HUES48 (cell line): ENCODE data around the gene SDK1.

Experiments
- H3K27ac ChIP-seq: one replicate; pipeline ENCODE4 v1.7.0; 2013; ENCODE audit warnings: low read depth, low read length, inconsistent platforms
- H3K27me3 ChIP-seq: 2 replicates; pipeline ENCODE4 v1.6.1; 2013; ENCODE audit warnings: mild to moderate bottlenecking, low read length; ENCODE audit not compliant: control insufficient read depth, insufficient read depth
- H3K36me3 ChIP-seq: 2 replicates; pipeline ENCODE4 v1.6.1; 2013; ENCODE audit warnings: low read length; ENCODE audit not compliant: control insufficient read depth, insufficient read depth
- H3K4me1 ChIP-seq: 2 replicates; pipeline ENCODE4 v1.6.1; 2013; ENCODE audit warnings: mild to moderate bottlenecking, low read length; ENCODE audit not compliant: control insufficient read depth, insufficient read depth
- H3K4me3 ChIP-seq: 2 replicates; pipeline ENCODE4 v1.5.1; 2013; ENCODE audit warnings: mild to moderate bottlenecking, low read depth, low read length
- H3K9ac ChIP-seq: 2 replicates; pipeline ENCODE4 v1.6.1; 2013; ENCODE audit warnings: mild to moderate bottlenecking, low read depth, low read length, moderate library complexity
- H3K9me3 ChIP-seq: 2 replicates; pipeline ENCODE4 v1.6.1; 2013; ENCODE audit warnings: low read length; ENCODE audit not compliant: control insufficient read depth, insufficient read depth

Gene SDK1

DNA sequence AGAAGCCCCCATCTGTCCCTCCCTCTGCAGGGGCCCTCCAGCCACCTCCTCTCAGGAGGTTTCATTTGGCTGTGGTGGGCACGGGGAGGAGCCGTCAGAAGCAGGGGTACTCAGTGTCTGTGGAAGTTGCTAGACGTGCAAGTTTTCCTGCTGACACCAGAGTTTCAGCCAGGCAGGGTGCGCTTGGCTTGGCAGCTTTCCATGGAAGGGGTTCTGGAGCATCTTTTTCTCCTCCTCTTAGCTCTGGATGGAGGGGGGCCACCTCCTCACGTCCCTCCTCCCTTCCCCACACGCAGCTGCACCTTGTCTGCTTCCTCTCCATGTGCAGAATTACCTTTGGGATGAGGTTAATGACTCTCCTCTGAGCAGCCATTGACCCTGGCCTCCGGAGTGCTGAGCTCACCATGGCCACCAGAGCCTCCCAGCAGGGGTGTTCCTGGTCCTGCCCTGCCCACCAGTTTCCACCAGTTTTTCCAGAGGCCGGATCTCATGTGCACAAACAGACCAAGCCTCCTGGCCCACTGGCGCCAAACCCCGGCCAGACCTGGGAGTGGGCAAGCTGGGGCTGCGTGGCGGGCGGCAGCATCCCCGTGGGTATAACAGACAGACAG, 801.3 kb downstream of the SDK1 start:
- 0 out of 2 replicates have a peak, but pooled peaks cover 3% of the 10 kb centered on the region for H3K4me1 ChIP-seq
- H3K9me3 ChIP-seq, result no peaks in the 10 kb centered on the region
- H3K27ac ChIP-seq, result no peak overlapping the region
- H3K9ac ChIP-seq, result no peak overlapping the region
- no peak overlapping the region for H3K4me3 ChIP-seq
- no peaks in the 10 kb centered on the region for H3K36me3 ChIP-seq
- no peaks in the 10 kb centered on the region for H3K27me3 ChIP-seq

DNA sequence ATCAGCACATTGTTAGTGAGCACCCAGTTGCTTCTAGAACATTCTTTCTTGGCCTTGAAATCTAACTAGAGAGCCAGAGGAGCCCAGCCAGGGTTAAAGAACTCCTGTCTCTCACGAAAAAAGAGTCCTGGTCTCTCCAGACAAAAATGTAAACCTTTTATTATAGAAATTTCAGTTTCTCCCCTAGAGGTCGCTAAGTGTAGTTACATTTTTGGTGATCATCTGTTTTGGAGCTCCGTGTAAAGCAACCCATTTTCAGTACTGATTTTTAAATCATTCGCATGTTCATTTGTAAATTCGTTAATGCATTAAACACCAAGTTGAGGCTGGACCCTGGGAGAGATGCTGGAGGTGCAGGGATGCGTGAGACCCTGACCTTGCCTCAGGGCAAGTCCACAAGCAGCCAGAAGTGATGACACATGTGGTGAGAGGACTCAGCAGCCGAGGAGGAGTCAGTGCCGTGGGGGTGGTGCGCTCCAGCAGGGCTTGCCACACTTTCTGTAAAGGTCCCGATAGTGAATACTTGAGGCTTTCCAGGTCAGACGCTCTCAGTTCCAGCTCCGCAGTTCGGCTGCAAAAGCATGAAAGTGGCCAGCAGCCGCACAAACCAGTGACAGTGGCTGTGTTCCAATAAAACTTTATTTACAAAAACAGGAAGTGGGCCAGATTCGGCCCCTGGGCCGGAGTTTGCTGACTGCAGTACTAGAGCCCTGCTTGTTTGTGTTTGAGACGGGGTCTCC, 802.5 kb downstream of the SDK1 start:
- Histone ChIP-seq H3K4me1 (0 out of 2 replicates have a peak, but pooled peaks cover 3% of the 10 kb centered on the region), H3K9ac (no peak overlapping the region), H3K9me3 (no peaks in the 10 kb centered on the region), H3K36me3 (no peaks in the 10 kb centered on the region), H3K27ac (no peak overlapping the region), H3K4me3 (no peak overlapping the region), H3K27me3 (no peaks in the 10 kb centered on the region)

DNA sequence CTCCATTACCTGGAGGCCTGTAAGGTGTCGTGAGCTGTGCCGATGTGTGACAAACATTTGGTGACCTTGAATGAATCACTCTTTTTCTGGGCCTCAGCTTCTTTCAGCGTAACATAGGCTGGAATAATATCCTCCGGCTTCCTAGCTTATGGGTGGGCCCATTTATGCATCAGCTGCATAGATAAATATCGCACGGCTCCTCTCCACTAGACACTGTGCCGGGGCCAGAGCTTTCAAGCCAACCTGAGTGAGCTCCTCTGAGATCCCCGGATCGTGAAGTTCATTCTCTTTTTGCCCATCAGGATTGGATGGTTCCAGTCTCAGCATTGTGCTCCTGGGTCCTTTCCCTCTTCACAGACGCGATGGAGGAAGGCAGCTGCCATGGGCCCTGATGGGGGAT, 806.8 kb downstream of the SDK1 start:
- H3K27ac ChIP-seq, result no peak overlapping the region
- 0 out of 2 replicates have a peak, but pooled peaks cover 3% of the 10 kb centered on the region for H3K4me1 ChIP-seq
- no peaks in the 10 kb centered on the region for H3K27me3 ChIP-seq
- no peaks in the 10 kb centered on the region for H3K9me3 ChIP-seq
- H3K4me3 ChIP-seq, result no peak overlapping the region
- H3K36me3 ChIP-seq, result no peaks in the 10 kb centered on the region
- no peak overlapping the region for H3K9ac ChIP-seq

GRCh38 chr7:4108951-4109350, 807.9 kb downstream of the SDK1 start:
- Histone ChIP-seq H3K4me3 (no peak overlapping the region), H3K36me3 (no peaks in the 10 kb centered on the region), H3K27ac (no peak overlapping the region), H3K9ac (no peak overlapping the region), H3K4me1 (no peaks in the 10 kb centered on the region), H3K9me3 (no peaks in the 10 kb centered on the region), H3K27me3 (no peaks in the 10 kb centered on the region)

GRCh38 chr7:4109481-4110110, 808.5 kb downstream of the SDK1 start:
- Histone ChIP-seq H3K9me3 (no peaks in the 10 kb centered on the region), H3K4me3 (no peak overlapping the region), H3K4me1 (no peaks in the 10 kb centered on the region), H3K27ac (no peak overlapping the region), H3K9ac (no peak overlapping the region), H3K27me3 (no peaks in the 10 kb centered on the region), H3K36me3 (no peaks in the 10 kb centered on the region)

- Histone ChIP-seq H3K4me1 (no peaks in the 10 kb centered on the region), H3K36me3 (no peaks in the 10 kb centered on the region), H3K27ac (no peak overlapping the region)
These were observed 809.4 kb downstream of the SDK1 start for GRCh38 chr7:4110438-4110837.

DNA sequence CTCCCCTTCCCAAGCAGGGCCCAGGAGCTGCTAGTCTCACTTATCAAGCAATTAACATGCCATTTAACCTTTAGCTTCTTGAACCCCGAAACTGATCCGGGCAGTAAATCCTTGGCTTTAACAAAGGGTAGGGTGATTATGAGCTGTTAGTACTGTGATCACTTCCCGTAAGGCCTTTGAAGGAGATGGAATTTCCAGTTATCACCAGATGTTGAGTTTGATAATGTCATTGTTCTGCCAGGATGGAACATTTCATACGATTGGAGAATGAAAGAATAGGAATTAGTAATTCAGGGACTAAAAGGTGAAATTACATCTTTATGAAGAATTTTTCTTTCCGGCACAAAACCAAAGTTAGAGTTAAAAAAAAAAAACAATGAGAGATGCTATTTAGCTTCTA, 810.1 kb downstream of the SDK1 start:
- Histone ChIP-seq H3K27ac (no peak overlapping the region), H3K27me3 (no peaks in the 10 kb centered on the region), H3K9ac (no peak overlapping the region), H3K9me3 (no peaks in the 10 kb centered on the region), H3K4me1 (no peaks in the 10 kb centered on the region), H3K36me3 (no peaks in the 10 kb centered on the region), H3K4me3 (no peak overlapping the region)

More at GRCh38 chr7:4110438-4110837, 809.4 kb downstream of the SDK1 start:
- H3K9me3 ChIP-seq, result no peaks in the 10 kb centered on the region
- no peaks in the 10 kb centered on the region for H3K27me3 ChIP-seq
- H3K4me3 ChIP-seq, result no peak overlapping the region
- no peak overlapping the region for H3K9ac ChIP-seq

GRCh38 chr7:4113271-4113670, 812.2 kb downstream of the SDK1 start:
- Histone ChIP-seq H3K4me3 (no peak overlapping the region), H3K9ac (no peak overlapping the region), H3K36me3 (no peaks in the 10 kb centered on the region), H3K9me3 (no peaks in the 10 kb centered on the region), H3K4me1 (no peaks in the 10 kb centered on the region), H3K27ac (no peak overlapping the region), H3K27me3 (no peaks in the 10 kb centered on the region)

- Histone ChIP-seq H3K36me3 (no peaks in the 10 kb centered on the region), H3K27ac (no peak overlapping the region), H3K9me3 (no peaks in the 10 kb centered on the region), H3K9ac (no peak overlapping the region), H3K4me3 (no peak overlapping the region), H3K27me3 (no peaks in the 10 kb centered on the region), H3K4me1 (no peaks in the 10 kb centered on the region)
These were observed 812.9 kb downstream of the SDK1 start for GRCh38 chr7:4113976-4114375.

GRCh38 chr7:4115442-4115841, 814.4 kb downstream of the SDK1 start:
- no peak overlapping the region for H3K27ac ChIP-seq
- peaks cover 5% of the 10 kb centered on the region; the same call in 1 of the 2 replicates for H3K9me3 ChIP-seq
- H3K4me3 ChIP-seq, result no peak overlapping the region
- no peaks in the 10 kb centered on the region for H3K4me1 ChIP-seq
- no peaks in the 10 kb centered on the region for H3K36me3 ChIP-seq
- H3K9ac ChIP-seq, result no peak overlapping the region
- no peaks in the 10 kb centered on the region for H3K27me3 ChIP-seq
